Omental fat pad (tissue), 4 donors: ENCODE measurements around the gene CTBP2. TPM values are rescaled to one million over a fixed set of nuclear protein-coding genes. Genes with fewer than 3 reads are reported as not detected.

Experiments
- ATAC-seq: fragments of 150-250 bp; one replicate; pipeline ENCODE4 v1.9.1; 2016; ENCODE audit warnings: mild to moderate bottlenecking, moderate library complexity; ENCODE audit not compliant: low FRiP score
- DNase-seq: peaks from one replicate; pipeline ENCODE4 v3.0.0-alpha.2; 2019; ENCODE audit warnings: low spot score
- total RNA-seq, 4 donors: library from RNA; depleted of rRNA; stranded (reverse); fragments of >200 nt; gene quantifications; one replicate each; pipeline ENCODE4 v1.1.0, GENCODE V29; 2016
- TF ChIP-seq, protein P1 (sequence below), 3 donors: fragments of 450-650 bp; IDR thresholded peaks; one replicate each; pipeline ENCODE4 v1.5.1; 2016 to 2017; ENCODE audit warnings: antibody characterized with exemption in 3 of 3, mild to moderate bottlenecking in 3 of 3, moderate library complexity in 2 of 3

The CTBP2 gene
- total RNA-seq, 4 donors from 2014 or later: 29.4 to 58.6 (median 46.2) TPM

GRCh38 chr10:124953421-124953820 lies 206.9 kb downstream of the CTBP2 start:
- no peak for ATAC-seq
- DNase-seq: no peak
- TF ChIP-seq, protein P1, sequence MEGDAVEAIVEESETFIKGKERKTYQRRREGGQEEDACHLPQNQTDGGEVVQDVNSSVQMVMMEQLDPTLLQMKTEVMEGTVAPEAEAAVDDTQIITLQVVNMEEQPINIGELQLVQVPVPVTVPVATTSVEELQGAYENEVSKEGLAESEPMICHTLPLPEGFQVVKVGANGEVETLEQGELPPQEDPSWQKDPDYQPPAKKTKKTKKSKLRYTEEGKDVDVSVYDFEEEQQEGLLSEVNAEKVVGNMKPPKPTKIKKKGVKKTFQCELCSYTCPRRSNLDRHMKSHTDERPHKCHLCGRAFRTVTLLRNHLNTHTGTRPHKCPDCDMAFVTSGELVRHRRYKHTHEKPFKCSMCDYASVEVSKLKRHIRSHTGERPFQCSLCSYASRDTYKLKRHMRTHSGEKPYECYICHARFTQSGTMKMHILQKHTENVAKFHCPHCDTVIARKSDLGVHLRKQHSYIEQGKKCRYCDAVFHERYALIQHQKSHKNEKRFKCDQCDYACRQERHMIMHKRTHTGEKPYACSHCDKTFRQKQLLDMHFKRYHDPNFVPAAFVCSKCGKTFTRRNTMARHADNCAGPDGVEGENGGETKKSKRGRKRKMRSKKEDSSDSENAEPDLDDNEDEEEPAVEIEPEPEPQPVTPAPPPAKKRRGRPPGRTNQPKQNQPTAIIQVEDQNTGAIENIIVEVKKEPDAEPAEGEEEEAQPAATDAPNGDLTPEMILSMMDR (IDR thresholded peaks at IDR 0.05): no peak

GRCh38 chr10:124952123-124952522 lies 208.2 kb downstream of the CTBP2 start:
- TF ChIP-seq, protein P1 (IDR thresholded peaks at IDR 0.05): no peak
- ATAC-seq (no peak), DNase-seq (no peak)

DNA sequence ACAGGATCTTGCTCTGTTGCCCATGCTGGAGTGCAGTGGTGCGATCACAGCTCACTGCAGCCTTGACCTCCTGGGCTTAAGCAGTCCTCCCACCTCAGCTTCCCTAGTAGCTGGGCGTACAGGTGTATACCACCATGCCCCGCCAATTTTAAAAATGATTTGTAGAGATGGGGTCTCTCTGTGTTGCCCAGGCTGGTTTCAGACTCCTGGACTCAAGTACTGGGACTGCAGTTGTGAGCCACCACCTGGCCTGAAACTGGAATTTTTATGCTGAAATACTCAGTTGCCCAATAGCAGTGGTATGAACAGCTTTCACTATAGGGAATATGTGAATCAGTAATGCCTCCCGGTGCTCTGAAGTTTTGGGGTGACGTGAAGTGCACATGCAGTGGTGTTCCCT lies 210.8 kb downstream of the CTBP2 start:
- ATAC-seq (no peak), DNase-seq (no peak)
- TF ChIP-seq, protein P1 (IDR thresholded peaks at IDR 0.05): no peak

- TF ChIP-seq, protein P1 (IDR thresholded peaks at IDR 0.05): no peak
- ATAC-seq (no peak), DNase-seq (no peak)
Observed at GRCh38 chr10:124946945-124947344, 213.4 kb downstream of the CTBP2 start.

GRCh38 chr10:124944982-124945381 lies 215.4 kb downstream of the CTBP2 start:
- TF ChIP-seq, protein P1 (IDR thresholded peaks at IDR 0.05): no peak
- DNase-seq (no peak), ATAC-seq (no peak)

DNA sequence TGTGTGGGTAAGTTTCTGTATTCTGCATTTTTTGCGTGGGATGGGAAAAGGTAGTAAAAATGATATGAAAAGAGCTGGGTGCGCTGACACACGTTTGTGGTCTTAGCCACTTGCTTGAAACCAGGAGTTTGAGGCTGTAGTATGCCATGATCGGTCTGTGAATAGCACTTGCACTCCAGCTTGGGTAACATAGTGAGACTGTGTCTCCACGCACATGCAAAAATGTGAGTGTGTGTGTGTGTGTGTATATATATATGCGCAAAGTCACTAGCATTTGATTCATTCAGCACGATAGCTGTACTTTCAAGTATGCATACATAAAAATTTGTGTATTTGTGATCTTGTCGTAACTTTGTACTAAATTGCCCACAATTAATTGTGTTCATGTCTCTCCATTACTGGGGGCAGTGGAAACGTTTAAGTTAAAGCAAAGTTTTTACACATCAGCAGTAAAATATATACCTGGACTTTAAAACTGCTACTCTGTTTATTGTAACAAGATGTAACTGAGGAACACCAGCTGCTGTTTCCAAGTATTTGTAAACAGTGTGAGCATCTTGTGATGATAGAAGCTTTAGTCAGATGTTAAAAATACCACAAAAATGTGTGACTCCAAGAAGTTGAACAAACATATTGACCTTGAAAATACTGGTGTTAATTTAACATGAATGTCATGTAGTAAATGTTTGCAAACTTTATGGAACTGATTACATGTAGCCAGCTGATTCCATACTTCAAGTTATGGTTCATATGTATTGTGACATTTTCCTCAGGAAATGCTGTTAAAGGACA lies 216.9 kb downstream of the CTBP2 start:
- TF ChIP-seq, protein P1 (IDR thresholded peaks at IDR 0.05): no peak
- no peak for ATAC-seq

More for the DNA sequence above, 216.9 kb downstream of the CTBP2 start:
- DNase-seq: no peak
